ENCODE data around the gene PRKCE. TPM values are rescaled to one million over a fixed set of nuclear protein-coding genes. Genes with fewer than 3 reads are reported as not detected.

Gene PRKCE
- total and polyA plus RNA-seq, 11 donors = 4.1 to 22.3 (median 16.2) TPM

- no peak for TF ChIP-seq POLR2A (IDR thresholded peaks at IDR 0.05)
- intact Hi-C loops (cut with DNase I) = loop anchor here (2.0 to 10.0 kb wide), 13 partner anchors 53 to 885 kb away; partner anchors contain the start of gene EPAS1 (in 2 of the 10)
- 43 to 58% (median 55%) methylated on average over 2 of the region's 2 CpGs for WGBS, 4 donors
- no peak for DNase-seq
- ATAC-seq = no peak
- no peak overlapping the region for H3K27ac ChIP-seq
- H3K36me3 ChIP-seq = peaks cover 0 to 65% (median 28%) of the 10 kb centered on the region in 9 donors
- H3K27me3 ChIP-seq = no peaks in the 10 kb centered on the region
- H3K9me3 ChIP-seq = no peaks in the 10 kb centered on the region
- H3K4me3 ChIP-seq = no peak overlapping the region
- peaks cover 0 to 15% (median 3%) of the 10 kb centered on the region in 12 donors for H3K4me1 ChIP-seq
These were observed 358.3 kb downstream of the PRKCE start for GRCh38 chr2:46009772-46010171.

GRCh38 chr2:46010223-46010924 lies 358.9 kb downstream of the PRKCE start:
- 82 to 92% (median 89%) methylated on average over 5 of the region's 5 CpGs for WGBS, 4 donors
- ATAC-seq (no peak), DNase-seq (no peak)
- intact Hi-C loops (cut with DNase I) = loop anchor here in 9 of 10 donors (2.0 to 10.0 kb wide), 10 partner anchors 52 to 450 kb away; partner anchors contain the start of gene EPAS1 (in 1 of the 9)
- Histone ChIP-seq H3K4me1 (peaks cover 0 to 21% (median 8%) of the 10 kb centered on the region in 12 donors), H3K9me3 (no peaks in the 10 kb centered on the region), H3K36me3 (peaks cover 0 to 61% (median 24%) of the 10 kb centered on the region in 9 donors), H3K27me3 (no peaks in the 10 kb centered on the region), H3K4me3 (no peak overlapping the region), H3K27ac (no peak overlapping the region)
- TF ChIP-seq POLR2A (IDR thresholded peaks at IDR 0.05) (no peak), CTCF (IDR thresholded peaks at IDR 0.05) (no peak)

GRCh38 chr2:46010925-46011490 lies 359.5 kb downstream of the PRKCE start:
- ATAC-seq (peak in 3 of 4 donors; percentile 50 to 68 (median 54)), DNase-seq (no peak)
- WGBS, 4 donors = 34 to 40% (median 39%) methylated on average over 3 of the region's 3 CpGs
- Histone ChIP-seq H3K9me3 (no peaks in the 10 kb centered on the region), H3K4me1 (peaks cover 0 to 27% (median 12%) of the 10 kb centered on the region in 12 donors), H3K27ac (no peak overlapping the region), H3K27me3 (no peaks in the 10 kb centered on the region), H3K36me3 (peaks cover 0 to 61% (median 24%) of the 10 kb centered on the region in 9 donors), H3K4me3 (no peak overlapping the region)
- intact Hi-C loops (cut with DNase I) = loop anchor here in 9 of 10 donors (1.0 to 10.0 kb wide), 11 partner anchors 51 to 450 kb away; partner anchors contain the start of gene EPAS1 (in 1 of the 9)
- TF ChIP-seq POLR2A (IDR thresholded peaks at IDR 0.05) (no peak), CTCF (IDR thresholded peaks at IDR 0.05) (peak; percentile 44 to 81 (median 72))

DNA sequence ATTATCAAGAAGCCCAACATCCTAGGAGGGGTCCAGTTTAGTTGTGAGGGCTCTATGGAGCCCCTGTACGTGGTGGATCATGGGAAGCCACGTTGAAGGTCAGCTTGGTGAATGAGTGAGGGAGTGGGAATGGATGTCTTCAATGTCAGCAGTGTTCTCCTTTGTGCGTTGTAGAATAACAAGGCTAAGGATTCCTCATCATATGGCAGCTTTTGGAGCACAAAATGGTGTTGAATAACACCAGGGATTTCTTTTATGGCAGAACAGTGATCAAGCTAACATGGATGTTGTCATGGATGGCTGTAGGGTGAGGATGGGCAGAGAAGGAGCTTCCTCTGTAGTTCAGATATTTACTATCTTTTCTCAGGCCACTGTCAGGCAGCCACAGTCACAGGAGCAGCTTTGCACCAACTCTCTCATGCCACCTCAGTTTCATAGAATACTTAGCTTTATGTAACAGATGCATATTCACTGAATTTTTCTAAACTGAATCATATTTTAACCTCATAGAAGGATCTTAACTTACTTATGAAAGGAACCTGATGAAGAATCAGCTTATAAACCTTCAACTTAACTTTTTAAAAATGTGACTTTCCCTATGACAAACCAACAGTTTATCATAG lies 361.3 kb downstream of the PRKCE start:
- peaks cover 0 to 32% (median 13%) of the 10 kb centered on the region in 12 donors for H3K4me1 ChIP-seq
- 60 to 63% (median 62%) methylated on average over 3 of the region's 3 CpGs for WGBS, 4 donors
- no peaks in the 10 kb centered on the region for H3K9me3 ChIP-seq
- ATAC-seq (no peak), DNase-seq (no peak)
- no peak for TF ChIP-seq POLR2A (IDR thresholded peaks at IDR 0.05)
- TF ChIP-seq CTCF (IDR thresholded peaks at IDR 0.05) = no peak
- no peaks in the 10 kb centered on the region for H3K27me3 ChIP-seq
- peaks cover 0 to 44% (median 12%) of the 10 kb centered on the region in 9 donors for H3K36me3 ChIP-seq
- H3K27ac ChIP-seq = peak overlapping the region in 1 of 12 donors; percentile 23
- H3K4me3 ChIP-seq = no peak overlapping the region
- intact Hi-C loops (cut with DNase I) = loop anchor here in 8 of 10 donors (1.0 to 10.0 kb wide), 8 partner anchors 50 to 449 kb away; partner anchors contain the start of gene EPAS1 (in 1 of the 8)
